ENCODE results near the gene IFI16.
"Not testable (repeated sequence)": the region's sequence is repeated elsewhere in the genome, so short reads cannot be mapped to it uniquely, and the experiment has no call there.

IFI16 gene

GRCh38 chr1:159007726-159008125 is 2.0 kb upstream of the IFI16 start:
- DNase-seq (ENCODE audit: low read depth in 2 of 2): no peak

DNA sequence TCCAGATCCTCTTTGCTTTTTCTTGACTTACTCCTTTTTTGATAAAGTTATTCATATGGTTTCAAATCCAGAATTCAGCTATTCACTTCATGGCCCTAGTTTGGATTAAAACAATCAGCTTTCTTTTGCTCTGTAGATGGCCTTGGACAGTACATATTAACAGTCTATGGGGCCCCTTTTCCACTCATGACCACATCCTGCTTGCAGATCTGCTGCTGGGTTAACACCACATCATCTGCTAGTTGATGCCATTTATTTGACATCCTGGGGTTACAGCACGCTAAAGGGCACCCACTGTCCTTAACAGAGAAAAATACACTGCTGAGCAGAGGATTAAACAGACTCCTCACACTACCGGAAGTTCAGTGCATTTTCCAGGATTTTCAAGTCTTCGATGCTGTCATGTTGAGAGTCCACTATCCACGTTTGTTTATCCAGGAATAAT is 941 bp upstream of the IFI16 start:
- DNase-seq (ENCODE audit: low read depth in 2 of 2): peak; percentile 47 to 50

- DNase-seq (ENCODE audit: low read depth in 2 of 2): no peak
Observed at GRCh38 chr1:159009287-159009686, 420 bp upstream of the IFI16 start.

DNA sequence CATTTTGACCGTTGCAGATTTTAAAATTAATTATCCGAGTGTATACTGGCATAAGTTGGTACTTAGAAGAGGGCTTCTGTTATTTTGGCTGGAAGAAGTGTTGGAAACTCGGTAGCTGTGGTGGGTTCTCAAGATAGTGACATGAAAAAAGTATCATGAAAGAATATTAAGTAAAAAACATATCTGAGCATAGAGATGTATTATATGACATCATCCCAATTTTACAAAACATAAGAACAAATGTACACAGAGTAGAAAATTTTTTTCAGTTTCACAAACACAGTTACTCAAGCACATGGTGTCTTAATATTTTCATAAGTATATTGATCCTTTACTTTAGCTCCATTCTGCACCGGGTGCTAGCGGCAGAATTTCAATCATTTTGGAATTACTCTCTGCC is 684 bp downstream of the IFI16 start:
- DNase-seq (ENCODE audit: low read depth in 2 of 2): no peak

DNA sequence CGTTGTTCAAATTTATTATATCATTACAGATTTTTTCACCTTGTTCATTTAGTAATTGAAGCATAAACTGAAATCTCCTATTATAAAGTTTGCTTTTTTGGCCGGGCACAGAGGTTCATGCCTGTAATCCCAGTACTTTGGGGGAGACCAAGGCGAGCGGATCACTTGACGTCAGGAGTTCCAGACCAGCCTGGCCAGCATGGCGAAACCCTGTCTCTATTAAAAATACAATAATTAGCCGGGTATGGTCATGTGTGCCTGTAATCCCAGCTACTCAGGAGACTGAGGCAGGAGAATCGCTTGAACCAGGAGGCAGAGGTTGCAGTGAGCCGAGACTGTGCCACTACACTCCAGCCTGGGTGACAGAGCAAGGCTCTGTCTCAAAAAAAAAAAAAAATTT is 1.3 kb downstream of the IFI16 start:
- DNase-seq (ENCODE audit: low read depth in 2 of 2): not testable (repeated sequence)

GRCh38 chr1:159011751-159012150 is 2.0 kb downstream of the IFI16 start:
- no peak for DNase-seq (ENCODE audit: low read depth in 2 of 2)

DNA sequence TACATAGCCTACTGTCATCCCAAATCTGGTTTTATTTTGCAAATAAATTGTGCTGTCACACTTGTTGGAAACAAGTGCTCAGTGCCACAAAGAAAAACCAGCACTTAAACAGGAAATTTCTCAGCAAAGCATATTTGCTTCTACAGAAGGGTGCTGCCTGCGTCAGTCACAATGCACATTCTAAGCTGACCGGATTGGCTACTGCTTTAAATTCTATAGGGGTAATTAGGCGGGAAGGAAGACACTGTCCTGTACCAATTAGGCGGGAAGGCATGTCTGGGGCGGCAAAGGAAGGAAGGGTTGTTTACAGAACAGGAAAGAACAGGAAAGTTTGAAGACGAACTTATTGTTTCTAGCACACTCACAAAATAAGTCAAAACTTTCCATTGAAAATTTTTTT is 2.8 kb downstream of the IFI16 start:
- peak; percentile 57 to 65 for DNase-seq (ENCODE audit: low read depth in 2 of 2)

GRCh38 chr1:159014003-159014571 is 4.4 kb downstream of the IFI16 start:
- DNase-seq (ENCODE audit: low read depth in 2 of 2): no peak

DNA sequence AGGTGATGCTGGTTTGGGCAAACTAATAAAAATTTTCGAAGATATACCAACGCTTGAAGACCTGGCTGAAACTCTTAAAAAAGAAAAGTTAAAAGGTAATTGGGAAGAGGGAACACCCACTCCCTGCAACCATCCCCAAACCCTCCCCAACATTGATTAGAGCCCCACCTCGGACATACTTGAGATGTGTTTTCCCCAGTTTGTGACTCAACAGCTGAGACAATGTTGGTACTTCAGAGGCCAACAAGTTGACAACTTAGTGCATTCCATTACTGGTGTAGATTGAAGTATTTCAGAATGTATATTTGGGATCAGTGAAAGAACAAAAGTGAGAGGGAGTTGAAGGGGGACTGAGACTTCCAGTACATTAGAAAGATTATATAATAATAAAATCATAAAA is 5.1 kb downstream of the IFI16 start:
- no peak for DNase-seq (ENCODE audit: low read depth in 2 of 2)

GRCh38 chr1:159015440-159015909 is 5.8 kb downstream of the IFI16 start:
- peak; percentile 58 to 62 for DNase-seq (ENCODE audit: low read depth in 2 of 2)

DNA sequence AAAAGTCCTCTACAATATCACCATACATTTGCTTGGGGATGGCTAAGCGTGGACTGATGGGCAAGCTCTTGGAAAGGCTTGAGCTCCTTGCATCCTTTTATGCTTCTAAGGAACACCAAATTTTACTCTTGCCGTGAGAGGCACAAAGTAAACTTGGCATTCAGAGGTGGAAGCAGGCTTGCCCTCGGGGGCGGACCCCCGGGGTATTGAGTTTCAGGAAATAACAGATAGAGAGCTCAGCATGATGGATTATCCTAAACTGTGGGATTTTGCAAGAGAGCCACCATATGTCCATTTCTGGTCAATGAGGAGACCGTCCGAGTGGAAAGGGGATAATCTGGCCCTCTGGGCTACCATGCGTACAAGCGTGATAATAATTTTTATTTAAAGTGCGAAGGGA is 14.0 kb downstream of the IFI16 start:
- DNase-seq (ENCODE audit: low read depth in 2 of 2): no peak

- DNase-seq (ENCODE audit: low read depth in 2 of 2): no peak
Observed at GRCh38 chr1:159025043-159025442, 15.3 kb downstream of the IFI16 start.

DNA sequence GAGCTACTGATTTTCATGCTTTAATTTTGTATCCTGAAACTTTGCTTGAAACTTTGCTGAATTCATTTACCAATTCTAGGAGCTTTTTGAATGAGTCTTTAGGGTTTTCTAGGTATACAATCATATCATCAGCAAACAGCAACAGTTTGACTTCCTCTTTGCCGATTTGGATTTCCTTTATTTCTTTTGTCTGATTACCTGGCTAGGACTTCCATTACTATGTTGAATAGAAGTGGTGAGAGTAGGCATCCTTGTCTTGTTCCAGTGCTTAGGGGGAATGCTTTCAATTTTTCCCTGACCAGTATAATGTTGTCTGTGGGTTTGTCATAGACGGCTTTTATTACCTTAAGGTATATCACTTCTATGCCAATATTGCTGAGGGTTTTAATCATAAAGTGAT is 17.1 kb downstream of the IFI16 start:
- DNase-seq (ENCODE audit: low read depth in 2 of 2): not testable (repeated sequence)

DNA sequence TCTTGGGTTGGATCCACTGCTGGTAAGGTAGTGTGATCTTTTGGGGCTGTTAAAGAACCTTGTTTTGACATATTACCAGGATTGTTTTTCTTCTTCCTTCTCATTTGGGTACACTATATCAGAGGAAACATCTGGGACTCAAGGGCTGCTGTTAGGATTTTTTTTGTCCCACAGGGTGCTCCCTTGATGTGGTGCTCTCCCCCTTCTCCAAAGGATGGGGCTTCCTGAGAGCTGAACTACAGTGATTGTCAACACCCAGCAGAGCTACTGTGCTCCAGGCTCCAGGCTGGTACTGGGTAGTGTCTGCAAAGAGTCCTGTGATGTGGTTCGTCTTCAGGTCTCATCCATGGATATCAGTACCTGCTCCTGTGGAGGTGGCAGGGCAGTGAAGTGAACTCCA is 20.6 kb downstream of the IFI16 start:
- no peak for DNase-seq (ENCODE audit: low read depth in 2 of 2)

- DNase-seq (ENCODE audit: low read depth in 2 of 2): no peak
Observed at GRCh38 chr1:159030877-159031447, 21.3 kb downstream of the IFI16 start.

- no peak for DNase-seq (ENCODE audit: low read depth in 2 of 2)
Observed at GRCh38 chr1:159040206-159040605, 30.5 kb downstream of the IFI16 start.

- DNase-seq (ENCODE audit: low read depth in 2 of 2): no peak
Observed at GRCh38 chr1:159040893-159041724, 31.4 kb downstream of the IFI16 start.

DNA sequence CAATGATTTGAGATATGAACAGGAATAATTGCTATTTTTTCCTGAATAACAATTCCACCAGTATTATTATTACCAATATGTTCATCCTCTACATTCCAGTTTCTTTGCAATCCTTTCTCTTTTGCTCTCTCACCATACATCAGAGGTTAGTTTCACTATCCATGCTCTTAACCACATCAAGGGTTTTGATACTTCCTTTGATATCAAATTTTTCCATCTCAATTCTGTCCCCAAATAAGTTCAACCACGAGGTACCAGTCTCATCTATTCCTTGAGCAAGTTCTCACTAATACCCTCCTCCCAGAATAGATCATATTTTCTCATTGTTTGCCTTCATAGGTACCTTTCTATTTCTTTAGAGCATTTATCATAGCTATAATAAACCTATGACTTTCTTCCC is 36.8 kb downstream of the IFI16 start:
- not testable (repeated sequence) for DNase-seq (ENCODE audit: low read depth in 2 of 2)

GRCh38 chr1:159051436-159051835 is 41.7 kb downstream of the IFI16 start:
- DNase-seq (ENCODE audit: low read depth in 2 of 2): no peak

- no peak for DNase-seq (ENCODE audit: low read depth in 2 of 2)
Observed at GRCh38 chr1:159054427-159054826, 44.7 kb downstream of the IFI16 start.

DNA sequence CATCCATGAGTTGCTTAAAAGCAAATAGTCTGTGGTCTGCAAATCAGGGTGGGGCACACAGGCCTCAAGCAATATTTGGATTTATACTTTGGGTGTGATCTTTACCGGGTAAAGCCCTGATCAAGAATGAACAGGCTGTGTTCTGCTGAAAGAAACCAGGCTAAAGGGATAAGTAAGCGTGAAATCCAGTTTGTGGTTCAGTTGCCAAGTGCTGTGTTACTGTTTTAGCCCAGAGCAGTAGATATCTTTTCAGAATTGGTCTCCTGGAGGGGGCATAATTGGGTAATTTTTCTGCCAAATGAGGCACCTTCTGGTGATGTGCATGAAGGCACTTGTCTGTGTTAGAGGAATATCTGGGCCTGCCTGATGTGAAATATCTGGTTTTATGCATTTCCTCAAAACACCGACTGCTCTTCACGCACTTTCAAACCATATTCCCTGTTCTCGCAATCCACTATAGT is 45.5 kb downstream of the IFI16 start:
- no peak for DNase-seq (ENCODE audit: low read depth in 2 of 2)

DNA sequence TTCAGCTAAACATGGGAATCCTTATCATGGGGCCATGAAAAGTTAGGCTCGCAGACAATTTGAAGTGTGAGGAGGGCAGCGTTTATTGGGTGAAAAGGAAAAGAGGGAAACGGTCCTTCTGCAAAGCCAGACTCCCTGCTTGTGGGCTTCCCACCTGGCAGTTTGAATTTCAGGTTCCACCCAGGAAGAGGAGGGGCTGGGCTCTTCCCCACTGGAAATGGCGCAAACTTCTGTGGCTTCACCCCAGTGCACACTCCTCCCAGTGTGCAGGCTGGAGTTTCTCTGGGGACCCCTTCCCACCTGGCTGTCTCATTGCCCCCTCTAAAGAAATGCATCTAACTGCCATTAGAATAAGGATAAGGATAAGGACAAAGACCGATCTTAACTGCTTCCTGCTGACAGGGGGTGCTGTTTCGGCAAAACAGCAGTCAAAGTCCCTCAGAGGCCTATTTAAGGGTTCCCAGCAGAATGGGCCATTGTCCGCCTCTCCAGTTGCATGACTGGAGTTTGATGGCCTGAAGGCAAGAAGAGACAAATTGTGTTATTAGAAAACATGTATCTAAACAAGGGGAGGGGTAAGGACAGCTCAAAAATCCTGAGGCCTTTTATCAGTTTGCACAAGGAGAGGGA is 46.5 kb downstream of the IFI16 start:
- no peak for DNase-seq (ENCODE audit: low read depth in 2 of 2)

Measured in stimulated activated CD4-positive, alpha-beta T cell treated with anti-CD3 and anti-CD28 coated beads, Interleukin-15, amount 100 ng/mL, for 48 hours (primary cell).